ENCODE results near the gene KNSTRN.

The KNSTRN gene

DNA sequence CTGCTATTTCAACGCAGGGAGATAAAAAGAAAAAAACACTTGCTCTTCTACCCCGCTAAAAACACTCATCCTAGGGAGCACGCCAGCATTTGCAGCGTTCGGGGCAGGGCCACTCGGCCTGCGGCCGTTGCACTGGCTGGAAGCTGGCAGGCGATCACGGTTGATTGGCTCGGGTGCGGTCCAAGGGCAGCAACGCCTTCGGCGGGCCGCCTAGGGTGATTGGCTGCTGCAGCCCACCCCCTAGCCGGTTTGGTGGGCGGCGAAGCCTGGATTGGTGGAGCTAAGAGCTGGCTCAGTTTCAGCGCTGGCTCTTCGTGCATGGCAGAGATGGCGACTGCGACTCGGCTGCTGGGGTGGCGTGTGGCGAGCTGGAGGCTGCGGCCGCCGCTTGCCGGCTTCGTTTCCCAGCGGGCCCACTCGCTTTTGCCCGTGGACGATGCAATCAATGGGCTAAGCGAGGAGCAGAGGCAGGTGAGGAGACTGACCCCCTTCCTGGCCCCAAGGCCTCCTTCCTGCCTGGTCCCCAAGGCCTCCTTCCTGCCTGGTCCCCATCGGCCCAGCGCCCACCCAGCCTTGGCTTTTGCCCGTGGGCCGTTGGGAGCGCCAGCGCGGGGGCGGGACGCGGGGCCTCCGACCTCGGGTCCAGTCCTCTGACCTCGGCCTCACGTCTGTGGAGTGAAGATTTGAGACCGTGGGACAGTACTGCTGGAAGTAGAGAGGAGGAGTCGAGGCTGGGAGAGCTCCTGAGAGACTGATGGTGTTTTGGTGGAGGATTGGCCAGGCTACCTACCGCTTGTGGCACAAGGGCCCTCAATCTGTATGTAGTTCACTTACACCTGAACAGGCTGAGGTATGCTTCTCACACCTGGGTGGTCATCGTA lies 23.2 kb downstream of the KNSTRN start, which contains the start of gene IVD:
TSS of gene IVD (plus strand) at position 295 of the 881 bp plus-strand sequence. CDS start at position 328, 33 bp downstream.
- DNase-seq, result peak; percentile 95

GRCh38 chr15:40407330-40407990 lies 24.9 kb downstream of the KNSTRN start:
- DNase-seq, result no peak

DNA sequence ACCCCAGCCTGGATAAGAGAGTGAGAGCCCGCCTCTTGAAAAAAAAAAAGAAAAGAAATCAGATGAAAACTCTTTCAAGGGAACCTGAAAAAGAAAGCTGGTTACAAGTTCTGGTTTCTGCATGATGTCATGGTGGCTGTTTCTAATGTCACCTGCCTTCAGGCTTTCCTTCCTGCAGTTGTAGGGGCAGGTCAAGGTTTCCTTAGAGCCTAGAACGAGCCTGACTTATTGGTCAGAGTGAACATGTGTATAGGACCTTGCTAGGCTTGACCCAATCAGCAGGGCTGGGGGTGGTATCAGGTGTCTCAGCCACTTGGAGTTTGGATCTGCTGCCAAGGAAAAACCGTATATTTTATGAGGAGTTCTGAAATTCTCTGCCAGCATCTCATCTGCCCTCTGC lies 26.8 kb downstream of the KNSTRN start:
- no peak for DNase-seq

- DNase-seq, result no peak
Measured at GRCh38 chr15:40410476-40410875, 28.0 kb downstream of the KNSTRN start.

DNA sequence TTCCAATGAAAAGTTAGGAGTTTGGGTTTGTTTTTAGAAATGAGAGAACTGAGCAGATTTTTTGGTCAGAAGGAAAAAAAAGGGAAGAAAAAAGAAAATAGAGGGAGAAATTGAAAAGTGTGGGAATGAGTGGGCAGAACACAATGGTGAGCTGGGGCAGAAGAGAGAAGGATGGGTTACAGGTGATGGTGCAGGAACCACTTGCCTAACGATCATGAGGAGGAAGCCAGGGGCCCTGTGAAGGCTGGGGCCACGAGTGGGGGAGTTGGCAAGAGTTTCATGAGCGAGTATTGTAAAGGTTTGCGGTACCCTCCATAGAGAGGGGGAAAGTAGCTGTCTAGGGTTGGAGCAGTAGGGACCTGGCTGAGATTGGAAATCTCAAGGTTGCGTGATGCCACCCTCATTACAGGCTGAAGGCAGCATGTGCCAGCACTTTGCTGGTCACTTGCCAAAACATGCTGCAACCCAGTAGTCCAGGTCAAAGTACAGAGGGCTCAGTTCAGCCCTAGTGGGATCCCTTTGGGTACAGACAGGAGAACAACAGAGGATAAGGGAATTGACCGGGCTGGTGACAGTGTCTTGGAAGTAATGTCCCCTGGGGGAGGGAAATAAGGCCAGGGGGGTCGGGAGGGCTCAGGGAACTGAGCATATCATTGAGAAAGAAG lies 29.7 kb downstream of the KNSTRN start:
- DNase-seq, result no peak

DNA sequence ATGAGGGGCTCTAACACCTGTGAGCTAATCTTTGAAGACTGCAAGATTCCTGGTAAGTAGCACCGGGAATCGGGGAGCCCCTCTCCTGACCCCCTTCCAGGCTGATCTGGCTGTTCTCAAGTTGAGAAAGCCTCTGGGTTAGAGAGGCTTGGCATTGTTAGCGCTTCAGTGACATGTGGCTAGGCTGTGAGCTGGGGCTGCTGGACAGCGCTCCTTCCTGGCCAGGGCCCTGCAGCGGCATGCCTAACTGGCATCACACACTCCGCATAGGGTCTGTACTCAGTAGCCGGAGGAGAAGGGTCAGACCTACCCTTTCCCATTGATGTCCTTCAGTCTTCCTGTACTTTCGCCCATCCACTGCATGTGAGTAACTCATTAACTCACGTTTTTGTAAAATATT lies 30.5 kb downstream of the KNSTRN start:
- no peak for DNase-seq

GRCh38 chr15:40414816-40415215 lies 32.3 kb downstream of the KNSTRN start:
- DNase-seq, result no peak

DNA sequence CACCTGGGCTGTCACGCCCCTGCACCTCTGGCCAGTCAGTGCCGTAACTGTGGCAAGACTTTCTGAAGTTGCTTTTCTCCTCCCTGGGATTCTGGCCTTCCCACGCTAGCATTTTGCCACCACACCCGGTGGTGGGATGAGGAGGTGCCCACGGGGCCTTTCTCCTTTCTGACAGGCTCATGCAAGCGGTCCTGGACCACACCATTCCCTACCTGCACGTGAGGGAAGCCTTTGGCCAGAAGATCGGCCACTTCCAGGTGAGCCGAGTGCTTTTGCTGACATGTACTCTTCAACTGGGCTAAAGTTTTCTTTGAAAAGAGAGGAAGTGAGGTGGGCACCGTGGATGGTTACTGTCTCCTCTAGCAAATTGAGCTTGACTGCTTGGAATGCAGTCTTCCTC lies 32.7 kb downstream of the KNSTRN start:
- DNase-seq, result no peak

GRCh38 chr15:40416056-40416455 lies 33.5 kb downstream of the KNSTRN start:
- DNase-seq, result no peak

- no peak for DNase-seq
Measured at GRCh38 chr15:40418126-40418525, 35.6 kb downstream of the KNSTRN start.

GRCh38 chr15:40420071-40420713 lies 37.7 kb downstream of the KNSTRN start:
- DNase-seq, result no peak

DNA sequence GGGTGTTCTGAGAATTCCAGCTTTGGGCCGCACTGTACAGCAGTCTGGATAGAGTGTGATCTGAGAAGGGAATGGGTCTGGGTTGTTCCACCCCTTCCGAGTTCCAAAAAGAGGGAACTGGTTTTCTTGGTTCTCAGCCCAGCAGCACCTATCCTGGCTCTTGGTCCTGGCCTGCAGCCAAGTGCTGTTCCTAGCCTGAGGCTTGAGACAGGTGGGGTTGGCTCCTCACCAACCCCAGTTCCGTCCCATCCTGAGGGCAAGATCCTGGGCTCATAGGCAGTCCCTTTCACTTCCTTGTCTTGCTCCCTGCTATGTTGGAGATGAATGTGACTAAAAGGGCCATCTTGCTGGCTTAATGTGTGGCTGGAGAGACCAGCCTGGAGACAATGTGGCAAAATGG lies 38.3 kb downstream of the KNSTRN start:
- DNase-seq, result no peak

DNA sequence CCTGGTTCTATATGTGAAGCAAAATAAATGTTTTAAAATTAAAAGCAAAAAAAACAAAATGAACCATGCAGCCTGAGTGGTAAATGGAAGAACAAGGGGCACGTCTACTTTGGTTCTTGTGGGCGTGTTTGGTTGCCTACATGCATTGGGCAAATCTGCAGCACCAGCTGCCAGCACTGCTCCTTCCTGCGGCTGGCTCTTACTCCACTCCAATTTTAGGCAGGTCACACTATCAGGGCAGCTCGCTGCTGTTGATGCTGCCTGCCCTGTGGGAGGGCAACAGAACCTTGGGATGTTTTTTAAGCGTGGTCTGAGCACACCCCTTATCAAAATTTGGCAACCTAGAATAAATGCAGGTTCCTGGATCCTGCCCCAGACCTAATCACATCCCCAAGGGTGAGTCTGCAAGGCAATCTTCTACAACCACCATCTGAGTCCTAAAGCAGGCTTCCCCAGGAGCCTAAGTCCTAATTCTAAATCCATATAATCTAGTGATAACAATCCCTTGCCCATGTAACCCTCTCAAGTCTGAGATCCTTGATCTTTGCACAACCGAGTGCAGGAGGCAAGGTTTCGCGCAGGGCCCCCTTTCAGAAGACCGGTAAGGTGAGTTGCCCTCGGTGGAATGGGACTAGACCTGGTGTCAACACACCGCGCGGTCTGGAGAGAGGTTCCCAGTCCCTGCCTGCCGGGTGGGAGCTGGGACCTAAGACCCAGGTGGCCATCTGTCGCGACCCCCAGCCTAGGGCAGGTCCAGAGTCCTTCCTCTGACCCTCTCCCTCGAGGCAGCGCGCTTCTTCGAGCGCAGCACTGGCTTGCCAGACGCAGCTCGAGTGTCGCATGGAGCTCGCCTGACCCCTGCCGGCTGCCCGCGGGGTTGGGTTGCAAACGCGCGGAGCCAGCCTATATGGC lies 39.0 kb downstream of the KNSTRN start:
- peak; percentile 94 for DNase-seq

GRCh38 chr15:40424483-40425115 lies 42.1 kb downstream of the KNSTRN start:
- DNase-seq, result no peak

- no peak for DNase-seq
Measured at GRCh38 chr15:40425681-40426080, 43.2 kb downstream of the KNSTRN start.

DNA sequence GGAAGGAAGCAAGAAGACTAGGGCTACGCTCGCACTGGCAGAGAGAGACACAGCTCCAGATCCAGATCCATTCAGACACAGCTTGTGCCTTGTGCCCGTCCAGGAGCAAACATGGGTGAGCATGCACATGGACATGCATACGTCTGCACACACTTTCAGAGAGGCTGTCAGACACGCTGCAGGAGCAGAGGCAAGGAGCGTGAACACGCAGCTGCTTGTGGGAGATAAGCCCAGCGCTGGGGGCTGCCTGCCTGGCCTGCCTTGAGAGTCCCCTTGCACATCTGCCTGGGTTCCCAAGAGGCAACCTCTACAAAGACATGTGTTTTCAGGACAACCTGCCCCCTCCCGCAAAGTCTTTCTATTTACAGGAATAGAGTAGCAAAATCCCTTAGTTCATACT lies 44.7 kb downstream of the KNSTRN start:
- no peak for DNase-seq

- DNase-seq, result no peak
Measured at GRCh38 chr15:40428185-40428584, 45.7 kb downstream of the KNSTRN start.

DNA sequence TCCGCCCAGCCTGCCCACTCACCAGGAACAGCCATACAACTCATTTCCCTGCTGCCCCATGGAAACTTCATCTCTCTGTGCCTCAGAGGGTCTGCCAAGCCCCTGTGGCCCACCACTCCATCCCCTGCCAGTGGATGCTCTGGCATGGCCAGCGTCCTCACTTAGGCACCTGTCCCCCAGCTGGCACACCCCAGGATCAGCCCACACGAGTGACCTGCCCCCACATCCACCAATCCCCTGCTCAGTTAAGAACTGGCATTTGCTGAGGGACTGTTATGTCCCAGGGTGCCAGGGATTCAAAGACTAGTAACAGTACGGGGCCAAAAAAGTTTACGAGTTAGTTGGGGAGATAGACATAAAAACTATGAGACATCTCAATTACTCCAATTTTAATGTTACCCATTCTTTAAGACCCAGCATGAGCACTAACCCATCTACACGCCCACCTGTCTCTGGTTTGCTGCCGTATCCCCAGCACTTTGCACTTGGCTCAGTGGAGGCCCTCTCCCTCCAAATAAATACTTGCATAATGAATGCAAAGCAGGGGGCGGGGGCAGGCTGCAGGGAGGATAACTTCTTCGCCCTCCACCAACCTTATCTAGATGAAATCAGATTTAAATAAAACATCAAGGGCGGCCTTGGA lies 46.7 kb downstream of the KNSTRN start:
- no peak for DNase-seq

- no peak for DNase-seq
Measured at GRCh38 chr15:40430271-40430805, 47.8 kb downstream of the KNSTRN start.

GRCh38 chr15:40435023-40435709 lies 52.6 kb downstream of the KNSTRN start:
- no peak for DNase-seq
